ENCODE data around the gene TECPR2.
A peak's percentile ranks its signal among the peaks of the same experiment; 100 is the strongest.

The TECPR2 gene

DNA sequence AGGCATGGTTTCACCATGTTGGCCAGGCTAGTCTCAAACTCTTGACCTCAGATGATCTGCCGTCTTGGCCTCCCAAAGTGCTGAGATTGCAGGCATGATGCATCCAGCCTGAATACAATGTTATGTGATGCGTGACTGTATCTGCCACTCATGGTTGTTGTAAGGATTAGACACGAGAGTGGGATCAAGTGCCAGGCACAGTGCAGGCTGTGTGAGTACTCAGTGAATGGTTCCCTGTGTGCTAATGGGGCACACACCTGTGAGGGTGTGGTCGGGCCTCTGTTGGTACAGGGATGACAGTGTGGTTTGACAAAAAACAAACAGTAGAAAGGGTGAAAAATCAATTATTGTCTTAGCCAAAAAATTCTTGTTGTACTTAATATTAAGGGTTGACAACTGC lies 61.8 kb downstream of the TECPR2 start:
- DNase-seq (ENCODE audit: low read depth, low spot score) = no peak

- no peak for DNase-seq (ENCODE audit: low read depth, low spot score)
These were observed 62.2 kb downstream of the TECPR2 start for GRCh38 chr14:102424923-102425322.

DNA sequence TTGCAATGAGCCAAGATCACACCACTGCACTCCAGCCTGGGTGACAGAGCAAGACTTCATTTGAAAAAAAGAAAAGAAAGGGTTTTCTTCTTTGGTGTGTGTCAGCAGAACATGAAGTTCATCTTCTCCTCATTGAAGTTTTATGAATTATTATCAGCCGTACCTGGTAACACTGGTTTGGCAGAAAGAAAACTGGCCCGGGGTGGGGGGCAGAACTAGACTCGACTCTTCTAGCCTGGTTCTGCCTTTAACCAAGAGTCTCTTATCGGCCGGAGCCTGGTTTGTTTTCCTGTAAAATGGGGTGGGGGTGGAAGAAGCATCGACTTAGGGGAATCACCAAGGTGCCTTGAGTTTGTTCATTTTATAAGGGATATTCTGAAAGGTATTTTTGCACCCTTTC lies 64.1 kb downstream of the TECPR2 start:
- no peak for DNase-seq (ENCODE audit: low read depth, low spot score)

DNA sequence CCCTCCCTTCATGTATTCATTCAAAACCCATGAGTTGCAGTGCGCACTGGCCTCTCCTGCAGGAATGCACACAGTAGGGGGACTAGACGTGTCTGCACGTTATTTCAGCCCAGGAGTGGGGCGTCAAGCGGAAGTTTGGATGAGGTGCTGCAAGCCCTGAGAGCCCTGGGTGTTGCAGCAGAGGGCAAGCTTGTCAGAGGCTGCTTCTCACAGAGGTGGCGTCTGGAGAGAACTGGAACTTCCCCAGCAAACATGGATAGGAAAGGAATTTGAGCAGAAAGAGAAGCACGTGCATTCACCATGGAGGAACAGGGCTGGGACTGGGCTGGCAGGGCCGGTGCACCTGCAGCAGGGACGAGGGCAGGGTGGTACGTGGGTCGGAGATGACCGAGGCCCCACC lies 64.9 kb downstream of the TECPR2 start:
- DNase-seq (ENCODE audit: low read depth, low spot score) = no peak

DNA sequence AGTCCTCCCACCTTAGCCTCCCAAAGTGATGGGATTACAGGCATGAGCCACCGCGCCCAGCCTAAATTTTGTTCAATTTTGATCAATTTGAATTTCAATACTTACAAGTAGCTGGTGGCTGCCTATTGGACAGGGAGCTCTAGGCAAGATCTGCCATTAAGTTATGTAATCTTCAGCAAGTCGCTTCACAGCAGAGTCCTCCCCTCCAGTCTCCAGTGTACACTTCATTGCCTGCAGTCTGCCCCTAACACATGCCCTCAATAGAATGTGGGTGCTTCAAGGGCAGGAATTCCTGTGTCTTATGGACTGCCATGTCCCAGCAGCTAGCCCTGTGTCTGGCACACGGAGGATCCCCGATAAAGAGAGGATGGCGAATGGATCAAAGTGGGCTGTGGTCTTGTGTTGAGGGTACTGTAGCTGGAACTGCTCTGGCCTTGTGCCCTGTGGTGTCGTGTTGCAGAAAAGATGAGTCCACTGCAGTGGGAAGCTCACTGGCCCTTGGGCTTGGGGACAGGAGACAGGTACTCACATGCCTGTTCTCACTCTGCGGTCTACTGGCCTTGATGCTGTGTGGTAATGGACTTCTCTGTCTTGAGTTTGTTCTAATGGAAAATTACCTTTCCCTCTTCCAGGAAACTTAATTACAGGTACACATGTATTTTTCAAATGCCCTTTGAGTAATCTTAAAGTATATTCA lies 67.6 kb downstream of the TECPR2 start:
- no peak for DNase-seq (ENCODE audit: low read depth, low spot score)

GRCh38 chr14:102431751-102432150 lies 69.0 kb downstream of the TECPR2 start:
- DNase-seq (ENCODE audit: low read depth, low spot score) = no peak

DNA sequence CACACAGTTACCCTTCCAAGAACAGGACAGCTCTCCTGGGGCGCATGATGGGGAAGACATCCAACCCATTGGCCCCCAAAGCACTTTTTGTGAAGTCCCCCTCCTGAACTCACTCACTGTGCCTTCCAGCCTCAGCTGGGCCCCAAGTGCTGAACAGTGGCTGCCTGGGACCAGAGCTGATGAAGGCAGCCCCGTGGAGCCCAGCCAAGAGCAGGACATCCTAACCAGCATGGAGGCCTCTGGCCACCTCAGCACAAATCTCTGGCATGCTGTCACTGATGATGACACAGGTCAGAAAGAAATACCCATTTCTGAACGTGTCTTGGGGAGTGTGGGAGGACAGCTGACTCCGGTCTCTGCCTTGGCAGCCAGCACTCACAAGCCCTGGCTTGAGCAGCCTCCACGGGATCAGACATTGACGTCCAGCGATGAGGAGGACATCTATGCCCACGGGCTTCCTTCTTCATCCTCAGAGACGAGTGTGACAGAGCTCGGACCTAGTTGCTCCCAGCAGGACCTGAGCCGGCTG lies 72.0 kb downstream of the TECPR2 start:
- no peak for DNase-seq (ENCODE audit: low read depth, low spot score)

DNA sequence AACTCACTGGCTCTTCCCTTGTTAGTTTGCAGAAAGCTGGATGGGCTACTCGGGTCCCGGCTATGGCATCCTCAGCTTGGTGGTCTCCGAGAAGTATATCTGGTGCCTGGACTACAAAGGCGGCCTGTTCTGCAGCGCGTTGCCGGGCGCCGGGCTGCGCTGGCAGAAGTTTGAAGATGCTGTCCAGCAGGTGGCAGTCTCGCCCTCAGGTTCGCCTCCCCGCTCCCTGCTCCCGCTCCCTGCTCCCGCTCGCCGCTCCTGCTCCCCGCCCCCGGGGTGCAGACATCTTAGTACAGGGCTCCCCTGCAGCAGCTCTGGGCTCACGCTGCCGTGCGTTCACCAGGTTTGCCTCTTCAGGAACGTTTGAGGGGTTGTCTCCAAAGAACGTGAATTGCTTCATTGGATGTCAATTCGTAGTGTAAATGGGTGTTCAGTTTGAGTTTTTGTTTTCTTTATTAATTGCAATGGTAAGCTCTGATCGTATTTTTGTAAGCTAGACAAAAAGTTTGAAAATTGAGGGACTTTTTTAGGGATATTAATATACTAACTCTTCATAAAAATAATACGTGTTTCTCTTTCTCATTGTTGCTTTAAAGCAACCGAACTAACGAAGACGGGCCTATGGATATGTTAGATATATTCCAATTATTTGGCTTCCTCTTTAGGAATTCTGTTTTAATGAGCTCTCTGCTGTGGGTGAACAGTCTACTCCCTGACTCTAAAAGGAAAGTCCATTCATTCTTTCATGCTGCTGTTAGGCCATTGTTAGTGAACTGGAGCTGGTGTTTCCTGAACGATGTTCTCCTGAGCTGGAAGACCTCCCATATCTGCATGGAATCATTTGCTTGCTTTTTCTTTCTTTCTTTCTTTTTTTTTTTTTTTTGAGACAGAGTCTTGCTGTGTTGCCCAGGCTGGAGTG lies 75.5 kb downstream of the TECPR2 start:
- DNase-seq (ENCODE audit: low read depth, low spot score) = peak; percentile 21

DNA sequence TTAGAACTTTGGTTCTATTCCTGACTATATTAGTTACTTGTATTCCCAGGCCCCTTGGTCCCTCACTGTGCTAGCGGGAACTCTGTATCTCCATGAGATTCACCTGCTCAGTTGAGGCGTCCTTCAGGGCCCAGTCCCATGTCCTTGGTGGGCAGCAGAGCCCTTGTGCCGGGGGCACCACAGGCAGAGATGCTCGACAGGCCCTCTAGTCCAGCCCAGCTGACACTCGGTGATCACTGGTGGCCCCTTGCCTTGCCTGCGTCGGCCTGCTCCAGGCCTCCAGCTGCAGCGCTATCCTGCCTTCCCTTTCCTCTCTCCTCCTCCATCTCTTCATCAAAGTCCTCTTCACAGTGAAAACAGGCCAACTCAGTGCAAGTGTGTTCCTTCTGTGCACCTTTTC lies 76.8 kb downstream of the TECPR2 start:
- DNase-seq (ENCODE audit: low read depth, low spot score) = no peak

DNA sequence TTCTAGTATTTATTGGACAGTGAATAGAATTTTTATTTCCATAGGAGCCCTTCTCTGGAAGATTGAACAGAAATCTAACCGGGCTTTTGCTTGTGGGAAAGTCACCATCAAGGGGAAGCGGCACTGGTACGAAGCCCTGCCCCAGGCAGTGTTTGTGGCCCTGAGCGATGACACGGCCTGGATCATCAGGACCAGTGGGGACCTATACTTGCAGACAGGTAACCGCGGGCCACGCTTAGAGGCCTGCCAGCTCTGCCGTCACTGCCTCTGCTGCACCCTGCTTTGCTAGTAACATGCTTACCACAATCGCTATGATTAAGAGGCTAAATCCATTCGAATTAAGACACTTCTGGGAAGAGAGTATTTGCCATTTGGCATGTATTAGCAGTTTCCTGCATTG lies 77.7 kb downstream of the TECPR2 start:
- no peak for DNase-seq (ENCODE audit: low read depth, low spot score)

- DNase-seq (ENCODE audit: low read depth, low spot score) = no peak
These were observed 79.8 kb downstream of the TECPR2 start for GRCh38 chr14:102442241-102443211.

DNA sequence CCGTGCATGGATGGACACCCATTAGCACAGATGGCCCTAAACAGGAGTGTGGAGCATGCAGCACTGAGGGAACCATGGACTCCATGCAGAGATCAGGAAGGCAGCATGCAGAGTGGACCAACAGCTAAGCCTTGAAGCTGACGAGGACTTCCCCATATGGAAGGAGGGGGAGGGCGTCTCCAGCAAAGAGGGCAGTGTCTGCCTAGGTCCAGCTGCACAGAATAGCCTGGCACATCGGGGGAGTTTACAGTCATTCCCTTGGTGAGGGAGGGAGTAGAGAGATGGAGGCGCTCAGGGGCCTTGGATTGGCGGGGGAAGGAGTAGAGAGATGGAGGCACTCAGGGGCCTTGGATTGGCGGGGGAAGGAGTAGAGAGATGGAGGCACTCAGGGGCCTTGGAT lies 82.3 kb downstream of the TECPR2 start:
- DNase-seq (ENCODE audit: low read depth, low spot score) = no peak

DNA sequence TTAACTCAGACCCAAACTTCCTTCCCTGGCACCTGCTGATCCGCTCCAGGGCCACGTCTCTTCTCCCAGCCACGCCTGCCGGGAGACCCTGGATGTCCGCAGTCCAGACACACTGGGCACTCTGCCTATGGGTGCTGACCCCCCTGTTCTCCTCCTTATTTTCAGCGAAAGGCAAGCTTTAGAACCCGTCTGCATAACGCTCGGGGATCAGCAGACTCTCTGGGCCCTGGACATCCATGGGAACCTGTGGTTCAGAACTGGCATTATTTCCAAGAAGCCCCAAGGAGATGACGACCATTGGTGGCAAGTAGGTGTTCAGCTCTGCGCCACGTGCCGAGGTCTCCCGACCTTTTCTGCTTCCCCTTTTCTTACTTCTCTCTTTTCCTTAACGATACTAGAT lies 82.9 kb downstream of the TECPR2 start:
- DNase-seq (ENCODE audit: low read depth, low spot score) = no peak

GRCh38 chr14:102450206-102451063 lies 87.7 kb downstream of the TECPR2 start:
- no peak for DNase-seq (ENCODE audit: low read depth, low spot score)

- no peak for DNase-seq (ENCODE audit: low read depth, low spot score)
These were observed 88.3 kb downstream of the TECPR2 start for GRCh38 chr14:102451064-102451352.

- no peak for DNase-seq (ENCODE audit: low read depth, low spot score)
These were observed 89.6 kb downstream of the TECPR2 start for GRCh38 chr14:102452302-102452701.

DNA sequence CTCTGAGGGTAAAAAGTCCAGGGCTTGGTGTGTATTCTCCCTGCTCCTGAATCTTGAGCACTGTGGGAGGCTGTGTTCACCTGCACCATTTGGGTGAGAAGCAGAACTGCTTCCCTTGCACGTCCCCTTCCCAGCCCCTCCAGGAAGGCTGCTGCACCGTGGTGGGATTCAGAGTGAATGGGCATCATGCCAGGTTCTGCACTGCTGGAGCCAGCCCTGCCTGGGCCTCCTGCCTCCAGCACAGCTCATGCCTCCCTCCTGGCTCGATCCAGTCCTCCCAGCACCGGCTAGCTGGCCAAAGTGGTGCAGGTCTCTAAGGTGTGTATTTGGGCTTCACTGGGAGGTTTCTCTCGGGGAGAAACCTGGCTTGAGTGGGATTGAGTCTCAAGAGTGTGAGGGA lies 92.0 kb downstream of the TECPR2 start:
- no peak for DNase-seq (ENCODE audit: low read depth, low spot score)

DNA sequence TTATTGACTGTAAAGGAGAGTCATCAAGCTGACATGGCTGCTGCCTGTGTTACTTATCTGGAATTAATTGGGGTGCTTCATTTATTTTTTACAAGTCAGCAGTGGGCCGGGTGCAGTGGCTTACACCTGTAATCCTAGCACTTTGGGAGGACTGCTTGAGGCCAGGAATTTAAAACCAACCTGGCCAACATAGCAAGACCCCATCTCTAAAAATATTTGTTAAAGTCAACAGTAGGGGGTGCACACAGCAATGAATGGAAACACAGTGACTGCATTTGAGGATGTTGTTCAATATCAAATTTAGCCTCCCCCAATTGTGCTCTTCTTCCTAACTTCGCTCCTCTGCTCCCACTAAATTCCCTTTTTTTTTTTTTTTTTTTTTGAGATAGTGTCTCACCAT lies 94.8 kb downstream of the TECPR2 start:
- DNase-seq (ENCODE audit: low read depth, low spot score) = no peak

GRCh38 chr14:102461490-102462338 lies 99.0 kb downstream of the TECPR2 start:
- no peak for DNase-seq (ENCODE audit: low read depth, low spot score)

- no peak for DNase-seq (ENCODE audit: low read depth, low spot score)
These were observed 99.7 kb downstream of the TECPR2 start for GRCh38 chr14:102462391-102462790.

Measured in activated CD4-positive, CD25-positive, alpha-beta regulatory T cell treated with anti-CD3 and anti-CD28 coated beads, Interleukin-2, amount 50 U/mL, for 16 hours (primary cell).